GM18909 (cell line): Measurements from ENCODE around the gene ZNF550.
A peak's percentile ranks its signal among the peaks of the same experiment; 100 is the strongest.
"Not testable (repeated sequence)": the region's sequence is repeated elsewhere in the genome, so short reads cannot be mapped to it uniquely, and the experiment has no call there.

Source experiments
- ATAC-seq: cut with Tn5 transposase; IDR thresholded peaks from one replicate; pipeline ENCODE4 v1.9.1; 2021; ENCODE audit warnings: mild to moderate bottlenecking; ENCODE audit not compliant: unreplicated experiment, poor library complexity

The ZNF550 gene

DNA sequence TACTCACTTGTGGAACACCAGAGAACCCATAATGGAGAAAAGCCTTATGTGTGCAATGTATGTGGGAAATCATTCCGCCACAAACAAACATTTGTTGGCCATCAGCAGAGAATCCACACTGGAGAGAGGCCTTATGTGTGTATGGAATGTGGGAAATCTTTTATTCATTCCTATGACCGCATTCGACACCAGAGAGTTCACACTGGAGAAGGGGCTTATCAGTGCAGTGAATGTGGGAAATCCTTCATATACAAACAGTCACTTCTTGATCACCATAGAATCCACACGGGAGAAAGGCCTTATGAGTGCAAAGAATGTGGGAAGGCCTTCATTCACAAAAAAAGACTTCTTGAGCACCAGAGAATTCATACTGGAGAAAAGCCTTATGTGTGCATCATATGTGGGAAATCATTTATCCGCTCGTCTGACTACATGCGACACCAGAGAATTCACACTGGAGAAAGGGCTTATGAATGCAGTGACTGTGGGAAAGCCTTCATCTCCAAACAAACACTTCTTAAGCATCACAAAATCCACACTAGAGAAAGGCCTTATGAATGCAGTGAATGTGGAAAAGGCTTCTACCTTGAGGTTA is 21.6 kb downstream of the ZNF550 start:
- no peak for ATAC-seq

DNA sequence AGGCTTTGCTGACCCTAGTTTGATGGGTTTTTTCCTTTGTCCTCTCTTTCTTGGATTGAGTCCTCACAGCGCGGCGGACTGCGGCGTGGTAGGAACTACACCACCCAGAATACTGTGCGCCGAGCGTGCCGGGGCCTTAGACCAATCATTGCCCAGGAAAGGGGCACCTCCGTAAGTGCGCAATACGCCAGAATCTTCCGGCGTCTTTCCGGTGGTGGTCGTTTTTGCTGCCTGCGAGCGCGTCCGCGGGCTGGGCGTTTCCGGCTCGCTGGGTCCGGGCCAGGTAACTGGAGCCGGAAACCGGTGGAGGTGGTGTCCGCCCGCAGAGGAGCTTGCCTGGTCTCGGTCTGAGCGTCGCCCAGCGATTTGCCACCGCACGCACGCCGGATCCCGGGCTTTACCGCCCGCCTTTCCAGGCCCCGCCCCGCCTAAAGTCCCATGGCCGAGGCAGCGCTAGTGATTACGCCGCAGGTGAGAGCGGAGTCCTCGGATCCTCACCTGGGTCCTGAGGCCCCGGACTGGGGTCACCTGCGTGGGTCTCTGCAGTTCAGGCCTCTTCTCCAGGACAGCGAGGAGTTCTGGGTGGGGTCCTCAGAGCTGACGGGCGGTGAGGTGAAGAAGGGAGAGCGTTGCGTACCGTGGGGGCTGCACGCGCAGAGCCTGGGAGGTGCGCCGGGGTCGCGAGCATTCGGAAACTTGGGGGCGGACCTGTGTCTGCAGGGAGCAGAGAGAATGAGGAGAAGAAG is 32.4 kb downstream of the ZNF550 start, which contains the start of gene ZNF549:
TSS of gene ZNF549 (plus strand) at position 221 of the 746 bp plus-strand sequence. CDS start at position 439, 218 bp downstream.
- ATAC-seq = peak; percentile 98

- not testable (repeated sequence) for ATAC-seq
Measured at GRCh38 chr19:57518021-57518420, 41.6 kb downstream of the ZNF550 start.

DNA sequence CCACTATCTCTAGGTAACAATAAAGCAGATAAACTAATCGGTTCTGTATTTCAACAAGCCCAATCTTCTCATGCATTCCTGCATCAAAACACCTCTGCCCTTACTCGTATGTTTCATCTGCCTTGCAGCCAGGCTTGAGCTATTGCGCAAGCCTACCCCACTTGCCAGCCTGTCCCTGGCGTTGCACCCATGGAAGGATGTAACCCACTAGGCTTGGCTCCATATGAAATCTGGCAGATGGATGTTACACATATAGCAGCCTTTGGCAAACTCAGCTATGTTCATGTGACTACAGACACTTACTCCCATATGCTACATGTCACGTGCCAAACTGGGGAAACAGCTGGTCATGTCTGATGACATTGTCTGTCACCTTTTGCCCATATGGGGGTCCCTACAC is 44.4 kb downstream of the ZNF550 start:
- no peak for ATAC-seq

- no peak for ATAC-seq
Measured at GRCh38 chr19:57512845-57513244, 46.8 kb downstream of the ZNF550 start.

GRCh38 chr19:57511484-57511883 is 48.2 kb downstream of the ZNF550 start:
- ATAC-seq = no peak

DNA sequence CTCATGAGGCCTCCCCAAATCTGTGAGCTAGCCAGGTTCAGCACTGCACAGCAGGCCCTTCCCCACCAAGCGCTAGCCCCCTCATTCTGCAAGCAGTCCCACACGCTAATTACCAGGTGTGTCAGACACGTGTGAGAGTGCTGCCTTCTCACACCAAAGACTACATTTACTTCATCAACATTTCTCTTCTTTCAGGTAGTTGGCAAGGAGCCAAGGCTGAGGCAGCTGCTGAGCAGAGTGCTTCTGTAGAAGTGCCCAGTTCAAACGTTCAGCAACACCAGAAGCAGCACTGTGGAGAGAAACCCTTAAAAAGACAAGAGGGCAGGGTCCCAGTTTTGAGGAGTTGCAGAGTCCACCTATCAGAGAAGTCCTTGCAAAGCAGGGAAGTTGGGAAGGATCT is 53.5 kb downstream of the ZNF550 start:
- no peak for ATAC-seq

DNA sequence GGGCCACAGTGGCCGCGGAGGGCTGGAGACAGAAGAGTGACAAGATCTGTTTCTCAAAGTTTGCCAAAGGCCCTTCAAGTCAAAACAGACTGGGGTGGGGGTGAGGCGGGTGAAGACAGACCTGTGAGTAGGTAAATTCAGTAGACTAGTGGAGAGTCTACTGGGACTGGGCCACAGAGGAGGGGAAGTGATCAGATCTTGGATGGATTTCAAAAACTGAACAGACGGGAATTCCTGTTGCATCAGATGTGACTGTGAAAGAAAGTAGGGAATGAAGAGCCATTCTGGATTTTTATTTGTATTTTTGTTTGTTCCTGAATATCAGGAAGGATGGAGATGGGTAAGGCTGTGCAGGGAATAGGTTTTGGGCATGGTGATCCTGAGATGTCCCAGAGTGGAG is 59.3 kb downstream of the ZNF550 start:
- ATAC-seq = not testable (repeated sequence)

GRCh38 chr19:57499680-57500395 is 59.8 kb downstream of the ZNF550 start, which contains the start of gene ZNF773:
ZNF773 (plus strand) TSS chr19:57499938; CDS start chr19:57500081, 143 bp downstream.
- peak; percentile 99 for ATAC-seq

DNA sequence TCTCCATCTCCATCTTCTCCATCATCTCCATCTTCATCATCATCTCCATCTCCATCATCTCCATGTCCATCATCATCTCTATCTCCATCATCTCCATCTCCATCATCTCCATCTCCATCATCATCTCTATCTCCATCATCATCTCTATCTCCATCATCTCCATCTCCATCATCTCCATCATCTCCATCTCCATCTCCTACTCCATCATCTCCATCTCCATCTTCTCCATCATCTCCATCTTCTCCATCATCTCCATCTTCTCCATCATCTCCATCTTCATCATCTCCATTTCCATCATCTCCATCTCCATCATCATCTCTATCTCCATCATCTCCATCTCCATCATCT is 60.4 kb downstream of the ZNF550 start:
- not testable (repeated sequence) for ATAC-seq

GRCh38 chr19:57488299-57488644 is 71.4 kb downstream of the ZNF550 start:
- ATAC-seq = not testable (repeated sequence)

- peak; percentile 92 for ATAC-seq
Measured at GRCh38 chr19:57487477-57488298, 72.0 kb downstream of the ZNF550 start, which contains the start of gene ZNF419. ZNF419 (plus strand) TSS chr19:57487750; CDS start chr19:57487951, 201 bp downstream.
